ENCODE results near the gene WASF1. TPM values are rescaled to one million over a fixed set of nuclear protein-coding genes. Genes with fewer than 3 reads are reported as not detected.
"Not testable (repeated sequence)": the region's sequence is repeated elsewhere in the genome, so short reads cannot be mapped to it uniquely, and the experiment has no call there.

WASF1 gene
- total RNA-seq, 1 donor from 2014 or later = 3.7 TPM

GRCh38 chr6:110095101-110095500 is 84.4 kb downstream of the WASF1 start:
- no peak for ATAC-seq

GRCh38 chr6:110093981-110094380 is 85.5 kb downstream of the WASF1 start:
- ATAC-seq (no peak), DNase-seq (ENCODE audit: low spot score) (no peak)

More at GRCh38 chr6:110095101-110095500, 84.4 kb downstream of the WASF1 start:
- DNase-seq (ENCODE audit: low spot score) = no peak

GRCh38 chr6:110090876-110091275 is 88.6 kb downstream of the WASF1 start:
- ATAC-seq (no peak), DNase-seq (ENCODE audit: low spot score) (no peak)

GRCh38 chr6:110089323-110089722 is 90.1 kb downstream of the WASF1 start:
- DNase-seq (ENCODE audit: low spot score) (no peak), ATAC-seq (no peak)

GRCh38 chr6:110085285-110085684 is 94.2 kb downstream of the WASF1 start:
- no peak for ATAC-seq

GRCh38 chr6:110083875-110084585 is 95.4 kb downstream of the WASF1 start:
- DNase-seq (ENCODE audit: low spot score) (no peak), ATAC-seq (no peak)

More at GRCh38 chr6:110085285-110085684, 94.2 kb downstream of the WASF1 start:
- no peak for DNase-seq (ENCODE audit: low spot score)

- ATAC-seq (no peak), DNase-seq (ENCODE audit: low spot score) (no peak)
Observed at GRCh38 chr6:110075406-110075805, 104.1 kb downstream of the WASF1 start.

- DNase-seq (ENCODE audit: low spot score); ATAC-seq: not testable (repeated sequence)
Observed at GRCh38 chr6:110073474-110073873, 106.0 kb downstream of the WASF1 start.

- DNase-seq (ENCODE audit: low spot score) (no peak), ATAC-seq (no peak)
Observed at GRCh38 chr6:110068592-110068967, 110.9 kb downstream of the WASF1 start.

- DNase-seq (ENCODE audit: low spot score) (no peak), ATAC-seq (no peak)
Observed at GRCh38 chr6:110067837-110068591, 111.5 kb downstream of the WASF1 start.

- DNase-seq (ENCODE audit: low spot score) = no peak
- ATAC-seq = no peak
Observed at GRCh38 chr6:110064744-110065524, 114.5 kb downstream of the WASF1 start.

- ATAC-seq = no peak
Observed at GRCh38 chr6:110063594-110064263, 115.7 kb downstream of the WASF1 start.

GRCh38 chr6:110055387-110055735 is 124.1 kb downstream of the WASF1 start:
- ATAC-seq (no peak), DNase-seq (ENCODE audit: low spot score) (no peak)

More at GRCh38 chr6:110063594-110064263, 115.7 kb downstream of the WASF1 start:
- no peak for DNase-seq (ENCODE audit: low spot score)

GRCh38 chr6:110054664-110055386 is 124.6 kb downstream of the WASF1 start:
- no peak for DNase-seq (ENCODE audit: low spot score)
- no peak for ATAC-seq

GRCh38 chr6:110053395-110054240 is 125.9 kb downstream of the WASF1 start:
- DNase-seq (ENCODE audit: low spot score) (no peak), ATAC-seq (peak; percentile 86)

- DNase-seq (ENCODE audit: low spot score) (no peak), ATAC-seq (no peak)
Observed at GRCh38 chr6:110050440-110050813, 129.0 kb downstream of the WASF1 start.

All from left lobe of liver (tissue), 2 donors.